H9 (cell line): ENCODE measurements around the gene PLP2. TPM values are rescaled to one million over a fixed set of nuclear protein-coding genes. Genes with fewer than 3 reads are reported as not detected.

Source experiments
- DNase-seq: peaks from one replicate; pipeline ENCODE4 v3.0.0-alpha.2; 2017
- H2AFZ ChIP-seq: one replicate; pipeline ENCODE4 v1.6.1; 2013; ENCODE audit warnings: mild to moderate bottlenecking, low read length, control low read depth, moderate library complexity
- H2AK5ac ChIP-seq: 2 replicates; pipeline ENCODE4 v1.6.1; 2013; ENCODE audit warnings: low read length, control low read depth, mixed read lengths; ENCODE audit not compliant: insufficient read length
- H2BK120ac ChIP-seq: one replicate; pipeline ENCODE4 v1.6.1; 2013; ENCODE audit warnings: low read depth, mild to moderate bottlenecking, low read length, control low read depth, inconsistent platforms; ENCODE audit not compliant: poor library complexity, severe bottlenecking
- H2BK12ac ChIP-seq: 2 replicates; pipeline ENCODE4 v1.6.1; 2013; ENCODE audit warnings: low read length, control low read depth, mixed read lengths, low read depth; ENCODE audit not compliant: insufficient read length
- H2BK15ac ChIP-seq: 2 replicates; pipeline ENCODE4 v1.6.1; 2013; ENCODE audit warnings: low read depth, low read length, control low read depth
- H2BK20ac ChIP-seq: one replicate; pipeline ENCODE4 v1.6.1; 2013; ENCODE audit warnings: low read depth, mild to moderate bottlenecking, low read length, control low read depth, inconsistent platforms; ENCODE audit not compliant: poor library complexity, severe bottlenecking
- H2BK5ac ChIP-seq: 2 replicates; pipeline ENCODE4 v1.6.1; 2013; ENCODE audit warnings: low read length, control low read depth, mixed read lengths; ENCODE audit not compliant: insufficient read length
- H3K14ac ChIP-seq: 2 replicates; pipeline ENCODE4 v1.6.1; 2013; ENCODE audit warnings: low read length, control low read depth; ENCODE audit not compliant: insufficient read depth
- H3K18ac ChIP-seq: 2 replicates; pipeline ENCODE4 v1.6.1; 2013; ENCODE audit warnings: low read depth, mild to moderate bottlenecking, mixed read lengths, low read length, control low read depth; ENCODE audit not compliant: insufficient read length
- H3K23ac ChIP-seq: 2 replicates; pipeline ENCODE4 v1.6.1; 2013; ENCODE audit warnings: low read length, control low read depth, mixed read lengths, low read depth; ENCODE audit not compliant: insufficient read length
- H3K23me2 ChIP-seq: 2 replicates; pipeline ENCODE4 v1.6.1; 2013; ENCODE audit warnings: low read depth, mild to moderate bottlenecking, mixed read lengths, low read length, control low read depth; ENCODE audit not compliant: insufficient read length, poor library complexity, severe bottlenecking
- H3K27ac ChIP-seq: 2 replicates; pipeline ENCODE4 v1.5.1; 2013; ENCODE audit warnings: low read length, control low read depth, mixed read lengths, low read depth; ENCODE audit not compliant: insufficient read length
- H3K27me3 ChIP-seq: 2 replicates; pipeline ENCODE4 v1.6.1; 2013; ENCODE audit warnings: low read length, control low read depth, inconsistent platforms; ENCODE audit not compliant: insufficient read depth
- H3K4ac ChIP-seq: 2 replicates; pipeline ENCODE4 v1.6.1; 2013; ENCODE audit warnings: low read depth, mild to moderate bottlenecking, control low read depth, inconsistent platforms, low read length, moderate library complexity
- H3K4me1 ChIP-seq: 2 replicates; pipeline ENCODE4 v1.6.1; 2013; ENCODE audit warnings: low read length, control low read depth, inconsistent platforms; ENCODE audit not compliant: insufficient read depth
- H3K4me2 ChIP-seq: 2 replicates; pipeline ENCODE4 v1.6.1; 2013; ENCODE audit warnings: low read length, control low read depth, mixed read lengths; ENCODE audit not compliant: insufficient read length, insufficient read depth
- H3K56ac ChIP-seq: 2 replicates; pipeline ENCODE4 v1.6.1; 2013; ENCODE audit warnings: low read depth, mild to moderate bottlenecking, mixed read lengths, low read length, control low read depth; ENCODE audit not compliant: insufficient read length
- H3K79me1 ChIP-seq: 2 replicates; pipeline ENCODE4 v1.6.1; 2013; ENCODE audit warnings: low read depth, mild to moderate bottlenecking, moderate library complexity, low read length, control low read depth, inconsistent platforms; ENCODE audit not compliant: insufficient read depth, poor library complexity, severe bottlenecking
- H3K79me2 ChIP-seq: 2 replicates; pipeline ENCODE4 v1.6.1; 2013; ENCODE audit warnings: low read length, control low read depth, inconsistent platforms; ENCODE audit not compliant: insufficient read depth
- H3K9ac ChIP-seq: 2 replicates; pipeline ENCODE4 v1.6.1; 2013; ENCODE audit warnings: low read length, control low read depth, mixed read lengths; ENCODE audit not compliant: insufficient read length; ENCODE audit errors: extremely low read depth
- H3K9me3 ChIP-seq: one replicate; pipeline ENCODE4 v1.6.1; 2013; ENCODE audit warnings: low read depth, low read length, inconsistent platforms; ENCODE audit not compliant: control insufficient read depth
- H3T11ph ChIP-seq: one replicate; pipeline ENCODE4 v1.6.1; 2013; ENCODE audit warnings: mild to moderate bottlenecking, low read length, control low read depth, inconsistent platforms
- H4K20me1 ChIP-seq: one replicate; pipeline ENCODE4 v1.6.1; 2013; ENCODE audit not compliant: control insufficient read depth, insufficient read length, insufficient read depth
- H4K5ac ChIP-seq: 2 replicates; pipeline ENCODE4 v1.6.1; 2013; ENCODE audit warnings: low read depth, mild to moderate bottlenecking, mixed read lengths, low read length, control low read depth; ENCODE audit not compliant: insufficient read length
- H4K8ac ChIP-seq: replicated peaks from 2 replicates; pipeline ENCODE4 v1.6.1; 2013; ENCODE audit warnings: low read length, control low read depth, mixed read lengths, low read depth; ENCODE audit not compliant: insufficient read length
- H4K91ac ChIP-seq: 2 replicates; pipeline ENCODE4 v1.6.1; 2013; ENCODE audit warnings: low read depth, mild to moderate bottlenecking, moderate library complexity, mixed read lengths, low read length, control low read depth; ENCODE audit not compliant: insufficient read length
- H3K27ac Mint-ChIP-seq, 3 experiments: 2 replicates in 2 of 3; 3 replicates in 1 of 3; pipeline ENCODE4 v1.8.0; 2020 to 2021; ENCODE audit warnings: mixed read lengths in 3 of 3, mild to moderate bottlenecking in 1 of 3, moderate library complexity in 1 of 3
- H3K27me3 Mint-ChIP-seq: 2 replicates; pipeline ENCODE4 v1.8.0; 2021; ENCODE audit warnings: low read depth, mild to moderate bottlenecking, moderate library complexity, mixed read lengths
- H3K36me3 Mint-ChIP-seq, 3 experiments: 2 replicates in 2 of 3; 3 replicates in 1 of 3; pipeline ENCODE4 v1.8.0; 2020 to 2021; ENCODE audit warnings: low read depth in 3 of 3, mixed read lengths in 3 of 3; ENCODE audit not compliant: insufficient read depth in 1 of 3
- H3K4me1 Mint-ChIP-seq, 2 experiments: 2 replicates each; pipeline ENCODE4 v1.8.0; 2020; ENCODE audit warnings: mixed read lengths in 2 of 2
- H3K4me3 Mint-ChIP-seq, 2 experiments: 2 replicates in 1 of 2; 3 replicates in 1 of 2; pipeline ENCODE4 v1.8.0; 2020 to 2021; ENCODE audit warnings: mild to moderate bottlenecking in 2 of 2, mixed read lengths in 2 of 2, moderate library complexity in 1 of 2
- H3K9me3 Mint-ChIP-seq, 2 experiments: 2 replicates in 1 of 2; 3 replicates in 1 of 2; pipeline ENCODE4 v1.8.0; 2020; ENCODE audit warnings: mild to moderate bottlenecking in 2 of 2, mixed read lengths in 2 of 2, moderate library complexity in 1 of 2
- WGBS: extraction: QIAGEN DNeasy Blood & Tissue Kit; methylation state at CpG from one replicate; pipeline ENCODE4 v1.1.7; 2013; ENCODE audit warnings: missing lambda C conversion rate, low lambda C conversion rate, mixed read lengths; ENCODE audit not compliant: insufficient read length; ENCODE audit errors: extremely low coverage; 5-methylcytosine and 5-hydroxymethylcytosine counted together
- total RNA-seq: library from RNA; stranded (reverse); gene quantifications from 2 replicates; pipeline ENCODE4 v1.2.1, GENCODE V29; 2021
- TF ChIP-seq, protein P1 (sequence below): fragments of 200-600 bp; sonication (generic); conservative IDR thresholded peaks from 3 replicates; pipeline ENCODE4 v1.8.0; 2021; ENCODE audit warnings: antibody characterized with exemption, mild to moderate bottlenecking

The PLP2 gene
- total RNA-seq, 1 experiment from 2014 or later, result 11.7 TPM

- H4K5ac ChIP-seq, result no peak overlapping the region
- no peak overlapping the region for H2AFZ ChIP-seq
- no peaks in the 10 kb centered on the region for H3K23me2 ChIP-seq
- Mint-ChIP-seq H3K4me1 (peaks cover 0 to 5% of the 10 kb centered on the region in 2 experiments; a peak in 2 of 4 replicates), H3K27ac (no peak overlapping the region), H3K27me3 (peaks cover 20% of the 10 kb centered on the region), H3K36me3 (peaks cover 0 to 13% (median 7%) of the 10 kb centered on the region in 3 experiments; a peak in 3 of 7 replicates), H3K4me3 (no peak overlapping the region), H3K9me3 (peaks cover 87 to 95% of the 10 kb centered on the region in 2 experiments)
- no CpG with 5 or more reads among the region's 2 CpGs for WGBS
- H3K4ac ChIP-seq, result no peak overlapping the region
- H4K8ac ChIP-seq, result no peak overlapping the region
- no peak overlapping the region for H3T11ph ChIP-seq
- H2BK5ac ChIP-seq, result no peak overlapping the region
- H3K23ac ChIP-seq, result no peak overlapping the region
- H3K27ac ChIP-seq, result no peak overlapping the region
- no peak overlapping the region for H2BK20ac ChIP-seq
- H4K20me1 ChIP-seq, result no peaks in the 10 kb centered on the region
- H3K56ac ChIP-seq, result no peak overlapping the region
- H3K14ac ChIP-seq, result no peak overlapping the region
- H3K4me2 ChIP-seq, result no peak overlapping the region
- DNase-seq, result no peak
- no peaks in the 10 kb centered on the region for H3K79me1 ChIP-seq
- H2BK12ac ChIP-seq, result no peak overlapping the region
- no peak overlapping the region for H3K18ac ChIP-seq
- H2AK5ac ChIP-seq, result no peak overlapping the region
- TF ChIP-seq, protein P1, sequence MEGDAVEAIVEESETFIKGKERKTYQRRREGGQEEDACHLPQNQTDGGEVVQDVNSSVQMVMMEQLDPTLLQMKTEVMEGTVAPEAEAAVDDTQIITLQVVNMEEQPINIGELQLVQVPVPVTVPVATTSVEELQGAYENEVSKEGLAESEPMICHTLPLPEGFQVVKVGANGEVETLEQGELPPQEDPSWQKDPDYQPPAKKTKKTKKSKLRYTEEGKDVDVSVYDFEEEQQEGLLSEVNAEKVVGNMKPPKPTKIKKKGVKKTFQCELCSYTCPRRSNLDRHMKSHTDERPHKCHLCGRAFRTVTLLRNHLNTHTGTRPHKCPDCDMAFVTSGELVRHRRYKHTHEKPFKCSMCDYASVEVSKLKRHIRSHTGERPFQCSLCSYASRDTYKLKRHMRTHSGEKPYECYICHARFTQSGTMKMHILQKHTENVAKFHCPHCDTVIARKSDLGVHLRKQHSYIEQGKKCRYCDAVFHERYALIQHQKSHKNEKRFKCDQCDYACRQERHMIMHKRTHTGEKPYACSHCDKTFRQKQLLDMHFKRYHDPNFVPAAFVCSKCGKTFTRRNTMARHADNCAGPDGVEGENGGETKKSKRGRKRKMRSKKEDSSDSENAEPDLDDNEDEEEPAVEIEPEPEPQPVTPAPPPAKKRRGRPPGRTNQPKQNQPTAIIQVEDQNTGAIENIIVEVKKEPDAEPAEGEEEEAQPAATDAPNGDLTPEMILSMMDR, result no peak
- H3K9me3 ChIP-seq, result peaks cover 42% of the 10 kb centered on the region
- H4K91ac ChIP-seq, result no peak overlapping the region
- no peak overlapping the region for H2BK15ac ChIP-seq
- no peak overlapping the region for H2BK120ac ChIP-seq
- no peak overlapping the region for H3K9ac ChIP-seq
- H3K4me1 ChIP-seq, result no peaks in the 10 kb centered on the region
- no peaks in the 10 kb centered on the region for H3K27me3 ChIP-seq
- H3K79me2 ChIP-seq, result no peaks in the 10 kb centered on the region
Observed at GRCh38 chrX:49214416-49214815, 42.7 kb downstream of the PLP2 start.
